ENCODE results near the gene ZNF234. TPM values are rescaled to one million over a fixed set of nuclear protein-coding genes. Genes with fewer than 3 reads are reported as not detected.

Gene ZNF234
- total RNA-seq, 1 experiment from 2014 or later = 3.4 TPM

GRCh38 chr19:44093931-44094765, 47.2 kb upstream of the ZNF234 start, which contains the start of gene ZNF224 (continued):
- TF ChIP-seq REST (IDR thresholded peaks at IDR 0.05; ENCODE audit: low read depth) (no peak), SP1 (IDR thresholded peaks at IDR 0.05; ENCODE audit: low read depth) (no peak)

- CTCF ChIA-PET = no interaction called here
- no TSS peak for BruUV-seq (replicated peaks)
- no peaks in the 10 kb centered on the region for H3K27me3 ChIP-seq (ENCODE audit: insufficient read depth, low read length)
- H3K79me2 ChIP-seq (ENCODE audit: insufficient read depth, low read length) = no peaks in the 10 kb centered on the region
- no peak overlapping the region for H2AFZ ChIP-seq (ENCODE audit: low read depth, low read length, poor library complexity, severe bottlenecking)
- H4K20me1 ChIP-seq (ENCODE audit: insufficient read depth) = no peaks in the 10 kb centered on the region
- RAD21 ChIA-PET (ENCODE audit: low non-redundant PET in 1 of 2, low total read pairs in 2 of 2, uncharacterized antibody in 2 of 2, unreplicated experiment in 2 of 2) = no interaction called here
- DNase-seq (ENCODE audit: low read depth, low spot score) (no peak), ATAC-seq (no peak)
- H3K4me1 ChIP-seq (ENCODE audit: control insufficient read depth in 1 of 2, insufficient read depth in 2 of 2, low read length in 2 of 2) = peaks cover 0 to 3% of the 10 kb centered on the region in 2 experiments; a peak in 1 of 4 replicates
- intact Hi-C loops (cut with micrococcal nuclease) = no loop called here
- H3K9me2 ChIP-seq (ENCODE audit: insufficient read depth) = no peaks in the 10 kb centered on the region
- no peak overlapping the region for H3K27ac ChIP-seq (ENCODE audit: low read depth, low read length)
- TF ChIP-seq TCF7L2 (IDR thresholded peaks at IDR 0.05; ENCODE audit: borderline replicate concordance, extremely low read depth, insufficient read depth, insufficient read length) (no peak), CBX3 (IDR thresholded peaks at IDR 0.05; ENCODE audit: low read depth) (no peak), EGR1 (IDR thresholded peaks at IDR 0.05; ENCODE audit: low read depth) (no peak), SP1 (IDR thresholded peaks at IDR 0.05; ENCODE audit: low read depth) (no peak)
- no peak overlapping the region for H3K9ac ChIP-seq (ENCODE audit: low read length)
- POLR2A ChIA-PET = no interaction called here
- H3K36me3 ChIP-seq (ENCODE audit: control insufficient read depth in 1 of 2, insufficient read depth in 2 of 2, low read length in 2 of 2) = peaks cover 15 to 31% of the 10 kb centered on the region in 2 experiments
- H3K4me2 ChIP-seq (ENCODE audit: low read length) = no peak overlapping the region
- no peak overlapping the region for H3K4me3 ChIP-seq (replicated peaks in 1 of 2; ENCODE audit: low read depth in 1 of 2, low read length in 2 of 2)
- peaks cover 8 to 12% of the 10 kb centered on the region in 2 experiments; a peak in 3 of 4 replicates for H3K9me3 ChIP-seq (ENCODE audit: control insufficient read depth in 1 of 2, insufficient read depth in 1 of 2, low read depth in 1 of 2, low read length in 2 of 2)
These were observed 33.6 kb upstream of the ZNF234 start for GRCh38 chr19:44107751-44108150.

Data from HCT116 (cell line).